ENCODE data around the gene MYL4.
"Not testable (repeated sequence)": the region's sequence is repeated elsewhere in the genome, so short reads cannot be mapped to it uniquely, and the experiment has no call there.

MYL4 gene

GRCh38 chr17:47244697-47245096 lies 35.5 kb downstream of the MYL4 start:
- no peak for DNase-seq

GRCh38 chr17:47246120-47246519 lies 37.0 kb downstream of the MYL4 start:
- no peak for DNase-seq

- DNase-seq = no peak
These were observed 41.7 kb downstream of the MYL4 start for GRCh38 chr17:47250855-47251254.

GRCh38 chr17:47251421-47251940 lies 42.3 kb downstream of the MYL4 start:
- no peak for DNase-seq

GRCh38 chr17:47252209-47252608 lies 43.1 kb downstream of the MYL4 start:
- peak; percentile 23 for DNase-seq

- no peak for DNase-seq
These were observed 43.8 kb downstream of the MYL4 start for GRCh38 chr17:47252766-47253512.

GRCh38 chr17:47253541-47254402 lies 44.6 kb downstream of the MYL4 start, which contains the start of gene ITGB3:
Gene ITGB3, plus strand, starts transcription at chr17:47253827. Its CDS starts 35 bp downstream, at chr17:47253862.
- DNase-seq = peak; percentile 78

- no peak for DNase-seq
These were observed 45.3 kb downstream of the MYL4 start for GRCh38 chr17:47254403-47254943.

GRCh38 chr17:47257651-47258339 lies 48.6 kb downstream of the MYL4 start:
- no peak for DNase-seq

GRCh38 chr17:47262586-47262985 lies 53.4 kb downstream of the MYL4 start:
- DNase-seq = no peak

- DNase-seq = no peak
These were observed 55.0 kb downstream of the MYL4 start for GRCh38 chr17:47264166-47264565.

GRCh38 chr17:47265983-47266541 lies 56.9 kb downstream of the MYL4 start:
- no peak for DNase-seq

- no peak for DNase-seq
These were observed 57.6 kb downstream of the MYL4 start for GRCh38 chr17:47266782-47267181.

- DNase-seq = no peak
These were observed 58.2 kb downstream of the MYL4 start for GRCh38 chr17:47267354-47267828.

GRCh38 chr17:47268964-47269363 lies 59.8 kb downstream of the MYL4 start:
- not testable (repeated sequence) for DNase-seq

- DNase-seq = not testable (repeated sequence)
These were observed 60.6 kb downstream of the MYL4 start for GRCh38 chr17:47269561-47270280.

- DNase-seq = no peak
These were observed 62.0 kb downstream of the MYL4 start for GRCh38 chr17:47270946-47271705.

- no peak for DNase-seq
These were observed 63.3 kb downstream of the MYL4 start for GRCh38 chr17:47272491-47272890.

GRCh38 chr17:47273245-47273644 lies 64.1 kb downstream of the MYL4 start:
- DNase-seq = no peak

Measured in NCI-H146 (cell line).